Left ventricle myocardium superior (tissue), 1 donor: ENCODE results near the gene THY1. TPM values are rescaled to one million over a fixed set of nuclear protein-coding genes. Genes with fewer than 3 reads are reported as not detected.
"Not testable (repeated sequence)": the region's sequence is repeated elsewhere in the genome, so short reads cannot be mapped to it uniquely, and the experiment has no call there.

ENCODE experiments used
- ATAC-seq: fragments of 200-7000 bp; cut with Tn5 transposase; one replicate; pipeline ENCODE4 v1.9.1; 2020; ENCODE audit warnings: mild to moderate bottlenecking, moderate library complexity
- DNase-seq: peaks from one replicate; pipeline ENCODE4 v3.0.0-alpha.2; 2020
- intact Hi-C: fragments of 100-400 bp; cut with micrococcal nuclease; formaldehyde crosslinking; loops from one replicate; pipeline ENCODE4 v1.11.0; 2022
- total RNA-seq: library from RNA; stranded (reverse); fragmentation: NEBNext Ultra II Directional; extraction: Animal tissue kit (Norgen Biotek cat#: 25700); gene quantifications from one replicate; pipeline ENCODE4 v1.2.1, GENCODE V29; 2021
- donor health status: DM: no; HTN: yes; CAD: no; lungs with severe emphysema.

THY1 gene
- total RNA-seq, 1 donor from 2014 or later: 1.5 TPM

DNA sequence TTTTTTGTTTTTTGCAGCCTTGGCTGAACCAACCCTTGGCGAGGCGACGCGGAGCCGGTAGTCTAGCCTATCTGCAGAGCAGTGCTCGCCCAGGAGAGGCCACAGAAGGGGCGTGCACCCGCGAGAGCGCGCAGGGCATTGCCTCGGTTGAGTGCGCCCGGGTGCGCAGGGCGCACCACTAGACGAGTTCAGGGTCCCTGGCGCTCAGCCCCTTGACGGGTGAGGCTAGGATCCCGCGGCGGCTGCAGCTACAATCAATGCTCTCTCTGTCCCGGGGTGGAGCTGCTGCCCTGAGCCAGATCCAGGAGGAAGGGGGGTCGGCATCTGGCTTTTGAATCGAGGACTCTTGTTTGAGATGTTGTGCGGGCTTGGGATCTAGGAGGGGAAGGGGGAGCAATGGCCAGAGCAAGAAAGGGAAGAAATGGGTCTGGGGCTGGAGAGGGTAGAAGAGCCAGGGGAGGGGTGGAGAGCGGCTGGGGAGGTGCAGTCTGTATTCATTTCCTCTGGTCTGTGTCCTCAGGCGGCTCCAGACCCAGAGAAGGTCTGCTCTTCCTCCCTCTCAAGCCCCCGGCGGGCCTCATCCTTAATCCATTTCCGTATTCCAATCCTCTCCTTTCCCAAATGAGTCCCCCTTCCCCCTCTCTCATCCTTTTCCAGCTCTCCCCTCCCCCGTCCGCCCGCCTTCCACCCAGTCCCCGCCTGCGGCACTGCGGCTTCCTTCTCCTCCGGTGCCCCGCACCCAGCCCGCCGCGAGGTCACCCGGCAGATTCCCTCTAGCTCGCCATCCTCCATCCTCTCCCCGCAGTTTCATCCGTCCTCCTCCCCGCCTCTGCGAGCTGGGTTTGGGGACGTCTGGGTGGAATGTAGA lies 797 bp downstream of the THY1 start:
- DNase-seq: no peak
- intact Hi-C loops: no loop called here
- ATAC-seq: peak; percentile 41

DNA sequence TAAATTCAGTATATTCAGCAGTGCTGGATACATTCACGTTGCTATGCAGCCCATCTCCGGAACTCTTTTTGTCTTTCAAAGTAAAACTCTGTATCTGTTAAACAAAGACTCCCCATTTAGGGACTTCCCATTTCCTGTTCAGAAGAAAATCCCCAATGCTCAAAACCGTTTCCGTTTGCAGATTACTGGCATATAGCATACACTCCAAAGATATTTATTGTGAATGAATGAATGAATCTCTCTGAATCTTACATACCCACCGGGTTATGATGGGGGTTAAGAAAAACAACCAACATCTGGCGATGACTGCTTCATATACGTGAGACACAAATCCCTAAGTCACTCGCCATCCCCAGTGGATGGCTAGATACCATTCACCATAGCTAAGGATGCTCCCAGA lies 1.6 kb downstream of the THY1 start:
- DNase-seq: no peak
- ATAC-seq: no peak
- intact Hi-C loops: no loop called here

DNA sequence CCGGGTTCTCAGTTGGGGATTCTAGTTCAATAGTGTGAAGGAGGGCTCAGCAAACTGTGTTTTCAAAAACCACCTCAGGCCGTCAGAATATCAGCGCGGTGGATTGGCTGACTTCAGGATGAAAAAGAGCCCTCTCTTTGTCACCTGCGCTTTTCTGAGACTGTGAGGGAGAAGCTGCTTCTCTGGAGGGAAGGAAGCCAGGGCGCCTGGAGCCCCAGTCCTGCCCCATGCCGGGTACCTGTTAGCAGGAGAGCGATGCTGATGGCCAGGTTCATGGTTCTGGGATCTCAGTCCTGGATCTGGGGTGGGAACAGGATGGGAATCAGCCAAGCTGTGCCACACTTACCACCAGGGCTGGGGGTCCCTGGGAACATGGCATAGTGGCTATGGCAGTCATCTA lies 2.3 kb downstream of the THY1 start:
- DNase-seq (no peak), ATAC-seq (no peak)
- intact Hi-C loops: no loop called here

- no peak for DNase-seq
- intact Hi-C loops: no loop called here
- no peak for ATAC-seq
These were observed 3.0 kb downstream of the THY1 start for GRCh38 chr11:119419834-119420492.

DNA sequence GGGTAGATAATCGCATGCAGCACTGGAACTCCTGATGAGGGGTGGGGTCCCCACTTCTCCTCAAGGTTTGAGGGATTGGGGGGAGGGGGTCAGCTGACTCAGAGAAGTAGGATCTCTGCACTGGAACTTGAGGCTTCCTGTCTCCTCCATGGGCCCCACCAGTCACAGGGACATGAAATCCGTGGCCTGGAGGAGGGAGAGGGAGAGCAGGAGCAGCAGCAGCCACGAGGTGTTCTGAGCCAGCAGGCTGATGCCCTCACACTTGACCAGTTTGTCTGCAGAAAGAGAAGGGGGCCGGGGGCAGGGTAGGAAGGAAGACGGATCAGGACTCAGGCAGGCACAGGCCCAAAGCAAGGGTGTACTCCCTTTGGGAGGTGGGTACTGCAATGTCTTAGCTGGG lies 3.7 kb downstream of the THY1 start:
- intact Hi-C loops: no loop called here
- ATAC-seq (no peak), DNase-seq (no peak)

DNA sequence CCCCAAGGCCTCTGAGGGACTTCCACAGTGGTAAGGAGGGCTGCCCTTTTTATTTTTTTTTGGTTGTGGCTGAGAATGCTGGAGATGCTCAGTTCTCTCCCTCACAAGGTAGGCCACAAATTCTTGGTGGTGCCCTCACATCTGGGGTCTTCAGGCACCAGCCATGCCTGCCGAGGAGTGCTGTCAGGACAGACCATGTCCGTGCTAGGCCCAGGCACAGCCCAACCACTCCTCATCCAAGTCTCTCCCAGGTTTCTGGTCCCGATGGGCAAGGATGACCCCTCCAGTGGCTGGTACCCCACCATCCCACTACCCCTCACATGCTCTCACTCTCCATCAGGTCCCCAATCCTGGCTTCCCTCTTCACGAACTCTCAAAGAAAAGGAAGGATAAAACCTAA lies 4.2 kb downstream of the THY1 start:
- no peak for ATAC-seq
- no peak for DNase-seq
- intact Hi-C loops: no loop called here

DNA sequence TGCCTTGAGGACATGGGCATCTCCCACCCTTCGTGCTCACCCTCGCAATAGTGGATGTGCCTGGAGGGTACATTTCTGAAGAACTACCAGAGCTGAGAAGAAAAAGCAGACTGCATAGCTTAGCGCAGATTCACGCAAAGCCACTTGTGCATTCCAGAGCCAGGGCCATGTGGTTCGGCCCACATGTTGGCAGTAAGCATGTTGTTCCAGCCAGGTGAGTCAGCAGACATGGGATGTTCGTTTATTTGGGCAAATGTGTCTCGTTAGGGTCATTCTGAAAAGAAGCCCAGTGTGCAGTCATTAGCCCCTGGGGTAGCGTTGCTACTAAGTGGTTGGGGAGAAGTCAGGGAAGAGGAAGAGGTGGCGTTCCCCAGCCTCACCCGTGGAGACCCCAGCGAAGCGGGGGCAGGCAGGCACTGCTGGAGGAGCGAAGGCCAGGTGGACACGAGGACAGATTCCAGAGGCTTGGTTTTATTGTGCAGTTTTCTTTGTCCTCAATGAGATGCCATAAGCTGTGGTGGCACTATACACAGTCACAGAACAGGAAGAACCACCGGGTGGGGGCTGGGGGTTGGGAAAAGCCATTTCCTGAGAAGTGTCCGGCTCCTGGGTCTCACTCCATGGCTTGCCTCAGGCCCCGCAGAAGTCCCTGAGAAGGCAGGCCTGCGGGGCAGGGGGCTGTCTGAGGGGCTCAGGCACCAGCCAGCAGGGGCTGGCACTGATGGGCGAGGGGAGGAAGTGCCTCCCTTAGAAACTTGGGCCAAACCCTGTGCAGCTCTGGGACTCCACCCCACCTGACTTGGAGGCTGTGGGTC lies 5.0 kb downstream of the THY1 start:
- DNase-seq: no peak
- intact Hi-C loops: no loop called here
- no peak for ATAC-seq

DNA sequence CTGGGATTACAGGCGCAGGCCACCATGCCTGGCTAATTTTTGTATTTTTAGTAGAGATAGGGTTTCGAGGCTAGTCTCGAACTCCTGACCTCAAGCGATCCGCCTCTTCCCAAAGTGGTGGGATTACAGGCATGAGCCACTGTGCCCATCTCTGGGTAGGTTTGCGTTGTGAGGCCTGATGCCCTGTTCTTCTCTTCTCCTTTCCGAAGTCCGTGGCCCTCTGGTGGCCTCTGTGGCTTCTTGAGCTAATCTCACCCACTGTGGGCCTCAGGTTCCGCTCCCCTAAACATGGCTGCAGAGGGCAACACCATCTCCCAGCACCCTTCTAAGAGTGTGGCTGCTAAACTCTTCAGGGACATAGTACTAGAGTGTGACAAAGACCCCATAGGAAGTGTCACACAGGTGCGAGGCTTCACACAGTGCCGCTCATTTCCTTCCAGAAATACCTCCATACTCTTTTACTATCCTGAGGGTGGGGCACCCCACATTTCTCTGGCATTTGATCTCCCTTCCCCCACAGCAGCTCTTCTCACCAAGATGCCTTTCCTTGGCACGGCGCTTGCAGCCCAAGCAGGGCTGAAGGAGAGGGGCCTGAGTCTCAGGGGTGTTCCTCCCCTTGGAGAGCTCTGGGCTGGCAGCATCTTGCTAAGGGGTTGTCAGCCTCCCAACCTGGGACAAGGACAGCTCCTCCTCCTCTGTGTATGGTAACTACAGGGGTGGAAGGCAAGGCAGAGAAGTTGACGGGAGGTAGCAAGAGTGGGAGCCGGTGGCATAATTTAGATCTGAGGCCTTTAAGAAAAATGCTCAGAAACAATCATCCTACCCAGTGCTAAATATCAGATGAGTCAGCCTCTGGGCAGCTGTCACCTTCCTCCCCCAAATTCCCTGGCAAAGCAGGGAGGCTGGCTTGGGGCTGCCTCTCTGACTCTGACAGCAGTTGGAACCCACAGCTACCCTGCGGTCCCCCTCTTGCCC lies 6.1 kb downstream of the THY1 start:
- ATAC-seq (no peak), DNase-seq (no peak)
- intact Hi-C loops: no loop called here

DNA sequence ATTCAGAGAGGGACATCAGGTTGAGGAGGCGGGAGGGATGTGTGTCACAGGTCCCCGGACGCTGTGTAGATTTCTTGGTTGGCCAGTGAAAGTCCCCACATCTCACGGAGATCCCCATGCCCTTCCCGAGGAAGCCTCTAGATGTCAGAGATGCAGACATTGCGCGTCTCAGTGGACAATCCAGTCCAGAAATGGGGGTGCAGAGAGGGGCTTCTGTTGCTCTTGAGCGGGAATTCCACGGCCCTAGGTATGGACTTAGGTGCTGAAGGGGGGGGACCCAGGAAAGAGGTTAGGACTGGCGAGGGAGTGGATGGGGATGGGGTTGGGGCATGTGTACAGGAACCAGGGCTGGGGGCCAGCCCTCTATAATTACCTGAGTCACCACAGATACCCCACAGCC lies 7.0 kb downstream of the THY1 start:
- DNase-seq (no peak), ATAC-seq (no peak)
- intact Hi-C loops: no loop called here

- no peak for DNase-seq
- ATAC-seq: no peak
- intact Hi-C loops: no loop called here
These were observed 7.5 kb downstream of the THY1 start for GRCh38 chr11:119415517-119415916.

- ATAC-seq: no peak
- intact Hi-C loops: no loop called here
These were observed 8.2 kb downstream of the THY1 start for GRCh38 chr11:119414734-119415133.

DNA sequence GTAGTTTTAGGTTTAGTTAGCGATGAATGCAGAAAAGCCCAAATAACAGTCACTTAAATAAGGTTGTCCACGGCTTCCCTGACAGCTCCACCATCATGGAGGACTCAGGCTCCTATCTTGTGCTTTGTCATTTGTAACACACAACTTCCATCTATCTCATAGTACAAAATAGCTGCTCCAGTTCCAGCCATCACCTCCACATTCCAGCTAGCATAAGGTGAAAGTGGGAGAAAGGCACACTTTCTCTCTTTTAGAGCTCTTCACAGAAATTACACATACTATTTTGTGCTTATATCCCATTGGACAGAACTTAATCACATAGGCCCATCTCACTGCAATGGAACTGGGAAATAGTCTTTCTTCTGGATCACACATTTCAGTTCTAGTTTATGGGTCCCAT lies 8.7 kb downstream of the THY1 start:
- intact Hi-C loops: no loop called here
- ATAC-seq (no peak), DNase-seq (no peak)

More at GRCh38 chr11:119414734-119415133, 8.2 kb downstream of the THY1 start:
- no peak for DNase-seq

- ATAC-seq (no peak), DNase-seq (no peak)
- intact Hi-C loops: no loop called here
These were observed 10.9 kb downstream of the THY1 start for GRCh38 chr11:119412072-119412471.

DNA sequence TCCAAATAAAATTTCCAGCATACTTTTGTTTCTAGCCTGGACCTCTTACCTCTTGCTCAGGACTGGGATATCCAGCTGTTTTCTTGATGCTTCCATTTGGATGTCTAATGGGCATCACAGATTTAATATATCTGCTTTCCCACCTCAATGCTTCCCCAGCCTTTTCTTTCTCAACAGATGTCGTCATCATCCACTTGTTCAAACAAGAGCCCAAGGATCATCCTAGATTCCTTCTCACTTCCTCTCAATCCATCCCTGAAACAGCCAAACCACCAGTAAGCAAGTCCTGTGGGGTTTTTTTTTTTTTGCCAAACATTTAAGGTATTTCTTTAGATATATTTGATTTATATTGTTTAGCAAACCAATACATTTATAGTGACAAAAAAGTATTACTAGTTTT lies 12.5 kb downstream of the THY1 start:
- no peak for DNase-seq
- intact Hi-C loops: no loop called here
- ATAC-seq: no peak

GRCh38 chr11:119409731-119410130 lies 13.2 kb downstream of the THY1 start:
- no peak for ATAC-seq
- DNase-seq: no peak
- intact Hi-C loops: no loop called here

GRCh38 chr11:119406005-119406404 lies 17.0 kb downstream of the THY1 start:
- intact Hi-C loops: no loop called here
- no peak for ATAC-seq
- DNase-seq: no peak

DNA sequence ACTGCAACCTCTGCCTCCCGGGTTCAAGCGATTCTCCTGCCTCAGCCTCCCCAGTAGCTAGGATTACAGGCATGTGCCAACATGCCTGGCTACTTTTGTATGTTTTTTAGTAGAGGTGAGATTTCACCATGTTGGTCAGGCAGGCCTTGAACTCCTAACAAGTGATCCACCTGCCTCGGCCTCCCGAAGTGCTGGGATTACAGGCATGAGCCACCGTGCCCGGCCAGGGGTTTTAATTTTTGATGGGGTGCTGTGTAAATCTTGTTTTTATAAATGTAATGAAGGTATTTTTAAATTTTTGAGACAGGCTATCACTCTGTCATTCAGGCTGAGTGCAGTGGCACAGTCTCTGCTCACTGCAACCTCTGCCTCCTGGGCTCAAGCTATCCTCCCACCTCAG lies 17.5 kb downstream of the THY1 start:
- intact Hi-C loops, DNase-seq: not testable (repeated sequence)

GRCh38 chr11:119404872-119405271 lies 18.1 kb downstream of the THY1 start:
- DNase-seq (no peak), ATAC-seq (no peak)
- intact Hi-C loops: no loop called here

More for the DNA sequence above, 17.5 kb downstream of the THY1 start:
- ATAC-seq: not testable (repeated sequence)

- intact Hi-C loops: no loop called here
- no peak for ATAC-seq
- no peak for DNase-seq
These were observed 20.0 kb downstream of the THY1 start for GRCh38 chr11:119403021-119403420.
